GM12878 (cell line): ENCODE measurements around the gene SNX13. TPM values are rescaled to one million over a fixed set of nuclear protein-coding genes. Genes with fewer than 3 reads are reported as not detected.

Experiments used
- ATAC-seq: fragments of 200-7000 bp; cut with Tn5 transposase; 3 replicates; pipeline ENCODE4 v1.9.1; 2020; ENCODE audit warnings: mild to moderate bottlenecking, moderate library complexity
- BruUV-seq: library from RNA; stranded (reverse); fragments of 400-500 nt; replicated peaks from 2 replicates; lab custom pipeline; 2021; lab: Mats Ljungman, UMichigan
- CTCF ChIA-PET: fragments of 300-600 bp; sonication (Branson Sonifier 250); formaldehyde crosslinking; extraction: SDS; loops from one replicate; lab custom pipeline; 2021; ENCODE audit warnings: inconsistent platforms; lab: Yijun Ruan, JAX
- POLR2A ChIA-PET: fragments of 350-600 bp; formaldehyde crosslinking; extraction: SDS; loops from one replicate; lab custom pipeline; 2021; ENCODE audit warnings: inconsistent platforms; lab: Charles Lee
- RAD21 ChIA-PET: fragments of 300-600 bp; sonication (Branson Sonifier 250); formaldehyde crosslinking; loops from one replicate; lab custom pipeline; 2023; ENCODE audit warnings: antibody characterized with exemption; ENCODE audit not compliant: unreplicated experiment; lab: Charles Lee
- SMC1A ChIA-PET: fragments of 300-600 bp; sonication (Branson Sonifier 250); formaldehyde crosslinking; loops from one replicate; lab custom pipeline; 2023; ENCODE audit not compliant: unreplicated experiment, uncharacterized antibody; lab: Charles Lee
- DNase-seq: peaks from one replicate; pipeline ENCODE4 v3.0.0-alpha.2; 2011; ENCODE audit warnings: low read depth, low spot score
- FAIRE-seq: peaks from 3 replicates; lab custom pipeline; 2011; peaks lifted over from hg19 to GRCh38; lab: Jason Lieb, UNC
- H2AFZ ChIP-seq: 2 replicates; pipeline ENCODE4 v1.6.0; 2011; ENCODE audit warnings: low read depth, low read length, control low read depth; ENCODE audit not compliant: control insufficient read depth
- H3K27ac ChIP-seq: 2 replicates; pipeline ENCODE4 v1.5.1; 2011; ENCODE audit warnings: control low read depth; ENCODE audit not compliant: control insufficient read depth, insufficient read depth
- H3K27me3 ChIP-seq, 2 experiments: replicated peaks in 1 of 2; 2 replicates each; pipeline versions ENCODE4 v1.6.0 to v1.6.1; 2011; ENCODE audit warnings: low read length in 1 of 2; ENCODE audit not compliant: control insufficient read depth in 2 of 2, insufficient read depth in 2 of 2
- H3K36me3 ChIP-seq, 2 experiments: 2 replicates each; pipeline ENCODE4 v1.5.1; 2011; ENCODE audit warnings: low read length in 1 of 2; ENCODE audit not compliant: control insufficient read depth in 2 of 2, insufficient read depth in 2 of 2
- H3K4me1 ChIP-seq: 2 replicates; pipeline ENCODE4 v1.6.1; 2011; ENCODE audit warnings: mild to moderate bottlenecking, low read length, moderate library complexity, mixed read lengths; ENCODE audit not compliant: control insufficient read depth, insufficient read depth
- H3K4me2 ChIP-seq: 2 replicates; pipeline ENCODE4 v1.6.0; 2011; ENCODE audit warnings: control low read depth; ENCODE audit not compliant: control insufficient read depth, insufficient read depth
- H3K4me3 ChIP-seq: fragments of 200-600 bp; sonication (generic); 2 replicates; pipeline ENCODE4 v1.5.1; 2016
- H3K79me2 ChIP-seq: 2 replicates; pipeline ENCODE4 v1.6.0; 2011; ENCODE audit warnings: low read length; ENCODE audit not compliant: control insufficient read depth, insufficient read depth
- H3K9ac ChIP-seq: 2 replicates; pipeline ENCODE4 v1.8.0; 2011; ENCODE audit warnings: low read length, control low read depth, mixed read lengths; ENCODE audit not compliant: control insufficient read depth, insufficient read depth
- H3K9me3 ChIP-seq: replicated peaks from 3 replicates; pipeline ENCODE4 v1.5.1; 2011; ENCODE audit warnings: mild to moderate bottlenecking, low read length; ENCODE audit not compliant: control insufficient read depth, insufficient read depth
- H4K20me1 ChIP-seq: 2 replicates; pipeline ENCODE4 v1.6.0; 2011; ENCODE audit not compliant: control insufficient read depth, insufficient read depth
- MEF2A ChIP-seq: IDR thresholded peaks from 2 replicates; pipeline ENCODE4 v1.6.1; 2011; ENCODE audit warnings: low read depth, mild to moderate bottlenecking, low read length, moderate library complexity; ENCODE audit not compliant: insufficient read depth
- NFIC ChIP-seq: IDR thresholded peaks from 2 replicates; pipeline ENCODE4 v1.6.1; 2012; ENCODE audit warnings: low read depth, mild to moderate bottlenecking, inconsistent platforms, low read length, moderate library complexity
- SRF ChIP-seq, 2 experiments: IDR thresholded peaks; 2 replicates each; pipeline ENCODE4 v1.6.1; 2011; ENCODE audit warnings: low read depth in 2 of 2, low read length in 2 of 2, mild to moderate bottlenecking in 1 of 2, moderate library complexity in 1 of 2
- TBL1XR1 ChIP-seq: IDR thresholded peaks from 2 replicates; pipeline ENCODE4 v1.6.1; 2012; ENCODE audit warnings: low read depth, low read length, improper control_type of control experiment
- WRNIP1 ChIP-seq: IDR thresholded peaks from 2 replicates; pipeline ENCODE4 v1.6.1; 2011; ENCODE audit warnings: low read depth, low read length, improper control_type of control experiment, borderline replicate concordance
- ZBED1 ChIP-seq: IDR thresholded peaks from 2 replicates; pipeline ENCODE4 v1.6.1; 2016; ENCODE audit warnings: borderline replicate concordance
- ZNF217 ChIP-seq: fragments of 450-650 bp; IDR thresholded peaks from 2 replicates; pipeline ENCODE4 v1.6.1; 2017; ENCODE audit warnings: antibody characterized with exemption, mild to moderate bottlenecking
- ZNF622 ChIP-seq: fragments of 450-650 bp; IDR thresholded peaks from 2 replicates; pipeline ENCODE4 v1.6.1; 2017; ENCODE audit warnings: mild to moderate bottlenecking, inconsistent platforms
- ZSCAN29 ChIP-seq: fragments of 450-650 bp; IDR thresholded peaks from 2 replicates; pipeline ENCODE4 v1.6.1; 2017; ENCODE audit warnings: mild to moderate bottlenecking, moderate library complexity
- WGBS: methylation state at CpG from one replicate; pipeline ENCODE4 v1.1.6; 2016; ENCODE audit warnings: low lambda C conversion rate; ENCODE audit not compliant: insufficient replicate concordance, insufficient coverage; ENCODE audit errors: missing lambda C conversion rate; 5-methylcytosine and 5-hydroxymethylcytosine counted together
- in situ Hi-C: fragments of 300-500 bp; cut with MboI; formaldehyde crosslinking; loops from 9 replicates; pipeline ENCODE4 v1.14.3; 2018; ENCODE audit warnings: mixed read lengths
- intact Hi-C: fragments of 100-400 bp; cut with micrococcal nuclease; formaldehyde crosslinking; loops from one replicate; pipeline ENCODE4 v1.14.2; 2022; ENCODE audit not compliant: unreplicated experiment
- polyA plus RNA-seq, 11 experiments: library from polyadenylated mRNA; depleted of rRNA in 4 of 11; unstranded in 6 of 11; stranded (reverse) in 5 of 11; fragments of >200 nt; fragmentation: Nextera tagmentation in 4 of 11; fragmentation: Illumina TruSeq in 1 of 11; extraction: Ambion mirVana in 4 of 11; extraction: Trizol in 1 of 11; gene quantifications; 1 replicate in 1 of 11; 2 replicates in 10 of 11; pipeline versions ENCODE4 v1.2.1 to v1.2.3, GENCODE V29; 2011 to 2016; ENCODE audit warnings: inconsistent platforms in 2 of 11, missing spikeins in 2 of 11, low read depth in 1 of 11
- total RNA-seq, 4 experiments: library from RNA; depleted of rRNA in 3 of 4; stranded (reverse); fragments of >200 nt in 3 of 4; fragmentation: Illumina TruSeq in 1 of 4; extraction: Trizol in 1 of 4; gene quantifications; 2 replicates each; pipeline versions ENCODE4 v1.2.1 to v1.2.3, GENCODE V29; 2013 to 2021
- TF ChIP-seq, protein P1 (sequence below), 3 experiments: IDR thresholded peaks in 2 of 3; conservative IDR thresholded peaks in 1 of 3; 2 replicates each; pipeline ENCODE4 v1.5.1; 2011; ENCODE audit warnings: low read depth in 3 of 3, low read length in 3 of 3, mild to moderate bottlenecking in 3 of 3, control low read depth in 2 of 3, moderate library complexity in 2 of 3, inconsistent platforms in 1 of 3, mixed read lengths in 1 of 3; ENCODE audit not compliant: control insufficient read depth in 2 of 3, insufficient read depth in 1 of 3; ENCODE audit errors: extremely low read depth in 1 of 3
- TF ChIP-seq, protein P2 (sequence below): fragments of 450-650 bp; IDR thresholded peaks from 2 replicates; pipeline ENCODE4 v1.6.1; 2017; ENCODE audit warnings: mild to moderate bottlenecking, moderate library complexity

The SNX13 gene
- total and polyA plus RNA-seq, 10 of the 15 experiments (the other 5 are each of a cell fraction or from before 2014, with no cell fraction given), result 2.2 to 17.1 (median 11.9) TPM

DNA sequence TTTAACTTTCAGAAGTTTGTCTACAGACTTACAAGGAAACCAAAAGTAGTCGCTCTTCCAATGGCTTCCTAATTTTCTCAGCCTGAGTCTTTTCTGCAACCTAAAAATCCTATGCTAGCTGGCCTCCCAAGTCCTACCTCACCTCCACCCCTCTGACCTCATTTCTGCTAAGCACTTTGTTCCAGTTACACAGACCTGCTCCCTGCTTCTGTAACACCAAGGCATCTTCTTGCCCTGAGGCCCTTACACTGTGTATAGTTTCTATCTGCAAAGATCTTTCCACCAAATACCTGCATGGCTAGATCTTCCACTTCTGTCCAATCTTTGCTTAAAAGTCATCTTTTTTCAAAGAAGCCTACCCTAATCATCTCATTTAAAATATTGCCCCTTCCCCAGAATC, 1.9 kb upstream of the SNX13 start:
- TF ChIP-seq NFIC, result no peak
- intact Hi-C loops, result no loop called here
- ChIA-PET SMC1A (interaction anchor here (0.6 to 1.0 kb wide), 2 partner anchors 11 to 167 kb away, joined by 3 to 4 read pairs; no protein-coding TSS in a partner anchor), RAD21 (no interaction called here), POLR2A (interaction anchor here (0.6 kb wide), 2 partner anchors 120 to 174 kb away, joined by 3 read pairs; no protein-coding TSS in a partner anchor), CTCF (no interaction called here)
- FAIRE-seq (no peak), DNase-seq (no peak), ATAC-seq (no peak)
- H3K4me2 ChIP-seq, result no peak overlapping the region
- H3K9me3 ChIP-seq, result no peaks in the 10 kb centered on the region; the same call in 2 of the 3 replicates
- BruUV-seq, result no TSS peak
- 93% methylated on average over 1 of the region's 1 CpG for WGBS
- peaks cover 20% of the 10 kb centered on the region for H3K79me2 ChIP-seq
- H4K20me1 ChIP-seq, result no peaks in the 10 kb centered on the region
- H3K4me3 ChIP-seq, result no peak overlapping the region
- no peak overlapping the region for H3K27ac ChIP-seq
- in situ Hi-C loops, result no loop called here
- no peak overlapping the region for H3K9ac ChIP-seq
- H3K36me3 ChIP-seq, result no peaks in the 10 kb centered on the region
- H2AFZ ChIP-seq, result no peak overlapping the region
- peaks cover 0 to 4% of the 10 kb centered on the region in 2 experiments; a peak in 1 of 4 replicates for H3K27me3 ChIP-seq
- no peaks in the 10 kb centered on the region; the same call in 1 of the 2 replicates for H3K4me1 ChIP-seq

DNA sequence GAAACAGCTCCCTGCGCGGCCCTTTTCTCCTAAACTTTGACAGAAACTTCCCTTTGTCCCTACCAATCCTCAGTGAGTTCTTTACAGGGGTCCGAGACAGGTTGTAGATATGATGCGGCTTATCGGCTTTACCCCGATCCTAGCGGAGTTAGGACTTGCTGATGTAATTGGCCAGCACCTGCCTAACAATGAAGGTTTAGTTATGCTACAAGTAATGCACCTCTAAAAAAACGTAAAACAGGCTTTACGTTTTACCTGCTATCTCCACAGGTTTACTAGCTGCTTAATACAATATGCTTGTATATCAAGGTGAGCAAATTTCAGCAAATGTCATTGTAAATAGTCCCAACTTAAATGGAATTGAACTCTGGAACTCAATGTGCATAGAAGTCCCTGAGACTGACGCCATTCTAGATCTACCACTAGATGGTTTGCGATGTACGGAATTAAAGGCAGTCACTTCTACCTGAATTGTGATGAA, 697 bp upstream of the SNX13 start:
- Histone ChIP-seq H3K4me3 (peak overlapping the region; percentile 96), H2AFZ (peak overlapping the region; percentile 96), H3K27ac (no peak overlapping the region), H3K79me2 (peaks cover 22% of the 10 kb centered on the region), H4K20me1 (no peaks in the 10 kb centered on the region), H3K4me2 (peak overlapping the region; percentile 65), H3K9me3 (no peaks in the 10 kb centered on the region; the same call in 2 of the 3 replicates), H3K36me3 (no peaks in the 10 kb centered on the region), H3K27me3 (peaks cover 0 to 4% of the 10 kb centered on the region in 2 experiments; a peak in 1 of 4 replicates), H3K4me1 (no peaks in the 10 kb centered on the region; the same call in 1 of the 2 replicates), H3K9ac (peak overlapping the region; percentile 71)
- DNase-seq (no peak), FAIRE-seq (no peak), ATAC-seq (no peak)
- intact Hi-C loops, result no loop called here
- WGBS, result 29% methylated on average over 12 of the region's 12 CpGs
- BruUV-seq, result TSS peak; percentile 85
- RAD21 ChIA-PET, result no interaction called here
- CTCF ChIA-PET, result interaction anchor here (2.4 kb wide), 1 partner anchor 170 kb away, joined by 7 read pairs; no protein-coding TSS in a partner anchor
- SMC1A ChIA-PET, result interaction anchor here (0.6 to 1.8 kb wide), 4 partner anchors 11 to 669 kb away, joined by 3 to 7 read pairs (median 4); no protein-coding TSS in a partner anchor
- POLR2A ChIA-PET, result no interaction called here
- in situ Hi-C loops, result no loop called here
- TF ChIP-seq ZSCAN29, result no peak
- no peak for TF ChIP-seq TBL1XR1
- TF ChIP-seq, protein P1, sequence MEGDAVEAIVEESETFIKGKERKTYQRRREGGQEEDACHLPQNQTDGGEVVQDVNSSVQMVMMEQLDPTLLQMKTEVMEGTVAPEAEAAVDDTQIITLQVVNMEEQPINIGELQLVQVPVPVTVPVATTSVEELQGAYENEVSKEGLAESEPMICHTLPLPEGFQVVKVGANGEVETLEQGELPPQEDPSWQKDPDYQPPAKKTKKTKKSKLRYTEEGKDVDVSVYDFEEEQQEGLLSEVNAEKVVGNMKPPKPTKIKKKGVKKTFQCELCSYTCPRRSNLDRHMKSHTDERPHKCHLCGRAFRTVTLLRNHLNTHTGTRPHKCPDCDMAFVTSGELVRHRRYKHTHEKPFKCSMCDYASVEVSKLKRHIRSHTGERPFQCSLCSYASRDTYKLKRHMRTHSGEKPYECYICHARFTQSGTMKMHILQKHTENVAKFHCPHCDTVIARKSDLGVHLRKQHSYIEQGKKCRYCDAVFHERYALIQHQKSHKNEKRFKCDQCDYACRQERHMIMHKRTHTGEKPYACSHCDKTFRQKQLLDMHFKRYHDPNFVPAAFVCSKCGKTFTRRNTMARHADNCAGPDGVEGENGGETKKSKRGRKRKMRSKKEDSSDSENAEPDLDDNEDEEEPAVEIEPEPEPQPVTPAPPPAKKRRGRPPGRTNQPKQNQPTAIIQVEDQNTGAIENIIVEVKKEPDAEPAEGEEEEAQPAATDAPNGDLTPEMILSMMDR (IDR thresholded peaks at IDR 0.05 in 2 of 3, conservative IDR thresholded peaks at IDR 0.05 in 1 of 3; ENCODE audit: control insufficient read depth in 2 of 3, extremely low read depth in 1 of 3, insufficient read depth in 1 of 3, low read depth in 3 of 3, low read length in 3 of 3), result no peak
- TF ChIP-seq, protein P2, sequence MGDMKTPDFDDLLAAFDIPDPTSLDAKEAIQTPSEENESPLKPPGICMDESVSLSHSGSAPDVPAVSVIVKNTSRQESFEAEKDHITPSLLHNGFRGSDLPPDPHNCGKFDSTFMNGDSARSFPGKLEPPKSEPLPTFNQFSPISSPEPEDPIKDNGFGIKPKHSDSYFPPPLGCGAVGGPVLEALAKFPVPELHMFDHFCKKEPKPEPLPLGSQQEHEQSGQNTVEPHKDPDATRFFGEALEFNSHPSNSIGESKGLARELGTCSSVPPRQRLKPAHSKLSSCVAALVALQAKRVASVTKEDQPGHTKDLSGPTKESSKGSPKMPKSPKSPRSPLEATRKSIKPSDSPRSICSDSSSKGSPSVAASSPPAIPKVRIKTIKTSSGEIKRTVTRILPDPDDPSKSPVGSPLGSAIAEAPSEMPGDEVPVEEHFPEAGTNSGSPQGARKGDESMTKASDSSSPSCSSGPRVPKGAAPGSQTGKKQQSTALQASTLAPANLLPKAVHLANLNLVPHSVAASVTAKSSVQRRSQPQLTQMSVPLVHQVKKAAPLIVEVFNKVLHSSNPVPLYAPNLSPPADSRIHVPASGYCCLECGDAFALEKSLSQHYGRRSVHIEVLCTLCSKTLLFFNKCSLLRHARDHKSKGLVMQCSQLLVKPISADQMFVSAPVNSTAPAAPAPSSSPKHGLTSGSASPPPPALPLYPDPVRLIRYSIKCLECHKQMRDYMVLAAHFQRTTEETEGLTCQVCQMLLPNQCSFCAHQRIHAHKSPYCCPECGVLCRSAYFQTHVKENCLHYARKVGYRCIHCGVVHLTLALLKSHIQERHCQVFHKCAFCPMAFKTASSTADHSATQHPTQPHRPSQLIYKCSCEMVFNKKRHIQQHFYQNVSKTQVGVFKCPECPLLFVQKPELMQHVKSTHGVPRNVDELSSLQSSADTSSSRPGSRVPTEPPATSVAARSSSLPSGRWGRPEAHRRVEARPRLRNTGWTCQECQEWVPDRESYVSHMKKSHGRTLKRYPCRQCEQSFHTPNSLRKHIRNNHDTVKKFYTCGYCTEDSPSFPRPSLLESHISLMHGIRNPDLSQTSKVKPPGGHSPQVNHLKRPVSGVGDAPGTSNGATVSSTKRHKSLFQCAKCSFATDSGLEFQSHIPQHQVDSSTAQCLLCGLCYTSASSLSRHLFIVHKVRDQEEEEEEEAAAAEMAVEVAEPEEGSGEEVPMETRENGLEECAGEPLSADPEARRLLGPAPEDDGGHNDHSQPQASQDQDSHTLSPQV, result no peak
- TF ChIP-seq ZNF622, result no peak
- TF ChIP-seq ZBED1, result no peak
- TF ChIP-seq ZNF217, result no peak
- no peak for TF ChIP-seq WRNIP1
- no peak for TF ChIP-seq SRF (IDR thresholded peaks at IDR 0.05; ENCODE audit: low read depth in 2 of 2, low read length in 2 of 2)
- TF ChIP-seq MEF2A, result no peak
